HepG2 (cell line): ENCODE results near the gene HSF2BP. TPM values are rescaled to one million over a fixed set of nuclear protein-coding genes. Genes with fewer than 3 reads are reported as not detected.

Source experiments
- ATAC-seq: fragments of 200-7000 bp; cut with Tn5 transposase; 3 replicates; pipeline ENCODE4 v1.9.1; 2020; ENCODE audit warnings: mild to moderate bottlenecking, moderate library complexity
- BruUV-seq: library from RNA; stranded (reverse); fragments of 400-500 nt; replicated peaks from 2 replicates; lab custom pipeline; 2021; lab: Mats Ljungman, UMichigan
- CTCF ChIA-PET: fragments of 300-600 bp; formaldehyde crosslinking; extraction: SDS; loops from one replicate; lab custom pipeline; 2021; ENCODE audit warnings: low total read pairs, inconsistent platforms, low intra/inter-chr PET ratio; lab: Yijun Ruan, JAX
- POLR2A ChIA-PET: fragments of 350-600 bp; sonication (Branson Sonifier 250); formaldehyde crosslinking; loops from one replicate; lab custom pipeline; 2020; ENCODE audit warnings: antibody characterized with exemption, inconsistent platforms; lab: Yijun Ruan, JAX
- DNase-seq: peaks from one replicate; pipeline ENCODE4 v3.0.0-alpha.2; 2015; ENCODE audit warnings: low spot score
- FAIRE-seq: peaks from 3 replicates; lab custom pipeline; 2011; peaks lifted over from hg19 to GRCh38; lab: Jason Lieb, UNC
- H2AFZ ChIP-seq: one replicate; pipeline ENCODE4 v1.6.1; 2011; ENCODE audit warnings: low read length, inconsistent platforms
- H3K27ac ChIP-seq: fragments of 300-600 bp; 3 replicates; pipeline ENCODE4 v1.8.0; 2011; ENCODE audit warnings: mixed run types, mild to moderate bottlenecking, mixed read lengths, low read length, inconsistent platforms; ENCODE audit not compliant: insufficient read depth; ENCODE audit errors: extremely low read length
- H3K27me3 ChIP-seq, 2 experiments: fragments of 200-600 bp in 1 of 2; 2 replicates in 1 of 2; 3 replicates in 1 of 2; pipeline versions ENCODE4 v1.6.0 to v1.8.0; 2011; ENCODE audit warnings: low read length in 2 of 2, mild to moderate bottlenecking in 2 of 2, moderate library complexity in 2 of 2, inconsistent platforms in 1 of 2; ENCODE audit not compliant: insufficient read depth in 2 of 2, control insufficient read depth in 1 of 2
- H3K36me3 ChIP-seq, 2 experiments: fragments of 200-600 bp in 1 of 2; replicated peaks in 1 of 2; 2 replicates in 1 of 2; 3 replicates in 1 of 2; pipeline versions ENCODE4 v1.5.1 to v1.8.0; 2011; ENCODE audit warnings: low read length in 2 of 2, inconsistent platforms in 1 of 2; ENCODE audit not compliant: insufficient read depth in 2 of 2, control insufficient read depth in 1 of 2
- H3K4me1 ChIP-seq: 2 replicates; pipeline ENCODE4 v1.5.1; 2012; ENCODE audit warnings: low read length, inconsistent platforms; ENCODE audit not compliant: insufficient read depth
- H3K4me2 ChIP-seq: 2 replicates; pipeline ENCODE4 v1.6.0; 2011; ENCODE audit warnings: low read depth, low read length, inconsistent platforms
- H3K4me3 ChIP-seq, 3 experiments: fragments of 200-600 bp in 1 of 3; sonication (generic), shearing (Covaris generic) in 1 of 3; replicated peaks in 1 of 3; 2 replicates each; pipeline ENCODE4 v1.5.1; 2011 to 2016; ENCODE audit warnings: low read length in 3 of 3, inconsistent platforms in 2 of 3, low read depth in 2 of 3, mild to moderate bottlenecking in 2 of 3, control low read depth in 1 of 3, mixed read lengths in 1 of 3; ENCODE audit not compliant: insufficient read depth in 1 of 3
- H3K79me2 ChIP-seq: one replicate; pipeline ENCODE4 v1.6.1; 2011; ENCODE audit warnings: low read length, inconsistent platforms; ENCODE audit not compliant: insufficient read depth
- H3K9ac ChIP-seq: 2 replicates; pipeline ENCODE4 v1.6.0; 2011; ENCODE audit warnings: mild to moderate bottlenecking, low read depth, low read length, inconsistent platforms; ENCODE audit not compliant: insufficient read depth
- H3K9me3 ChIP-seq: 2 replicates; pipeline ENCODE4 v1.5.1; 2012; ENCODE audit warnings: mild to moderate bottlenecking, low read length
- H4K20me1 ChIP-seq: 2 replicates; pipeline ENCODE4 v1.6.0; 2011; ENCODE audit warnings: inconsistent platforms, mild to moderate bottlenecking, low read length, moderate library complexity; ENCODE audit not compliant: insufficient read depth
- KLF15 ChIP-seq: sonication (generic); formaldehyde crosslinking; IDR thresholded peaks from 2 replicates; pipeline ENCODE4 v1.8.1; 2023; ENCODE audit warnings: borderline replicate concordance, mild to moderate bottlenecking, inconsistent platforms, missing genetic modification reagents, mixed read lengths
- KMT2A ChIP-seq: sonication (generic); formaldehyde crosslinking; IDR thresholded peaks from 2 replicates; pipeline ENCODE4 v1.4.0; 2020; ENCODE audit warnings: missing genetic modification reagents
- PHF21A ChIP-seq: sonication (generic); formaldehyde crosslinking; IDR thresholded peaks from 2 replicates; pipeline ENCODE4 v1.5.0; 2020; ENCODE audit warnings: mild to moderate bottlenecking, missing genetic modification reagents
- SMC3 ChIP-seq: IDR thresholded peaks from 2 replicates; pipeline ENCODE4 v1.6.1; 2011; ENCODE audit warnings: low read length, improper control_type of control experiment
- ZFY ChIP-seq: sonication (generic); formaldehyde crosslinking; IDR thresholded peaks from 2 replicates; pipeline ENCODE4 v1.4.0; 2020; ENCODE audit warnings: missing genetic modification reagents
- ZNF143 ChIP-seq: sonication (generic); formaldehyde crosslinking; IDR thresholded peaks from 2 replicates; pipeline ENCODE4 v1.4.0; 2020; ENCODE audit warnings: missing genetic modification reagents
- ZNF160 ChIP-seq: sonication (generic); formaldehyde crosslinking; IDR thresholded peaks from 2 replicates; pipeline ENCODE4 v1.8.0; 2022; ENCODE audit warnings: mild to moderate bottlenecking, inconsistent platforms, missing genetic modification reagents
- ZNF17 ChIP-seq: sonication (generic); formaldehyde crosslinking; IDR thresholded peaks from 2 replicates; pipeline ENCODE4 v1.5.0; 2020; ENCODE audit warnings: mild to moderate bottlenecking, missing genetic modification reagents
- ZNF260 ChIP-seq: sonication (generic); formaldehyde crosslinking; IDR thresholded peaks from 2 replicates; pipeline ENCODE4 v1.4.0; 2020; ENCODE audit warnings: missing genetic modification reagents, low read depth, mild to moderate bottlenecking, borderline replicate concordance
- ZNF619 ChIP-seq: sonication (generic); formaldehyde crosslinking; IDR thresholded peaks from 2 replicates; pipeline ENCODE4 v1.4.0; 2020; ENCODE audit warnings: mild to moderate bottlenecking, missing genetic modification reagents
- ZSCAN30 ChIP-seq: sonication (generic); formaldehyde crosslinking; IDR thresholded peaks from 2 replicates; pipeline ENCODE4 v1.5.0; 2020; ENCODE audit warnings: mild to moderate bottlenecking, missing genetic modification reagents
- WGBS: methylation state at CpG from one replicate; pipeline ENCODE4 v1.1.6; 2017; ENCODE audit warnings: low lambda C conversion rate; 5-methylcytosine and 5-hydroxymethylcytosine counted together
- in situ Hi-C: cut with HindIII; loops from 2 replicates; pipeline ENCODE4 v1.10.0; 2017; ENCODE audit warnings: low pct_unique_long_range_greater_than_20kb; ENCODE audit not compliant: extremely low pct_ligation_motif_present
- intact Hi-C: fragments of 100-400 bp; cut with micrococcal nuclease; formaldehyde crosslinking; loops from one replicate; pipeline ENCODE4 v1.10.0; 2022; ENCODE audit not compliant: unreplicated experiment
- polyA plus RNA-seq, 8 experiments: library from polyadenylated mRNA; depleted of rRNA in 3 of 8; stranded (reverse) in 7 of 8; unstranded in 1 of 8; fragments of >200 nt; fragmentation: Illumina TruSeq in 4 of 8; extraction: Trizol in 4 of 8; gene quantifications; 2 replicates each; pipeline versions ENCODE4 v1.2.1 to v1.2.3, GENCODE V29; 2011 to 2016; ENCODE audit warnings: low read depth in 4 of 8, missing spikeins in 1 of 8, mixed read lengths in 1 of 8; ENCODE audit not compliant: insufficient read depth in 1 of 8
- total RNA-seq, 5 experiments: library from RNA; depleted of rRNA; stranded (reverse); fragments of >200 nt; fragmentation: Illumina TruSeq; extraction: Trizol; gene quantifications; 2 replicates each; pipeline ENCODE4 v1.2.3, GENCODE V29; 2016; ENCODE audit warnings: low read depth in 1 of 5
- TF ChIP-seq, protein P1 (sequence below): sonication (generic); formaldehyde crosslinking; IDR thresholded peaks from 2 replicates; pipeline ENCODE4 v1.5.0; 2020; ENCODE audit warnings: mild to moderate bottlenecking, missing genetic modification reagents, borderline replicate concordance
- TF ChIP-seq, protein P2 (sequence below): sonication (generic); formaldehyde crosslinking; IDR thresholded peaks from 2 replicates; pipeline ENCODE4 v1.4.0; 2020; ENCODE audit warnings: missing genetic modification reagents; ENCODE audit errors: not compliant biosample characterization
- TF ChIP-seq, protein P3 (sequence below): sonication (generic); formaldehyde crosslinking; IDR thresholded peaks from 2 replicates; pipeline ENCODE4 v1.4.0; 2020; ENCODE audit warnings: mild to moderate bottlenecking, missing genetic modification reagents

HSF2BP gene
- total and polyA plus RNA-seq, 2 of the 13 experiments (the other 11 are each of a cell fraction or from before 2014, with no cell fraction given), result 0.67 to 2.2 TPM

DNA sequence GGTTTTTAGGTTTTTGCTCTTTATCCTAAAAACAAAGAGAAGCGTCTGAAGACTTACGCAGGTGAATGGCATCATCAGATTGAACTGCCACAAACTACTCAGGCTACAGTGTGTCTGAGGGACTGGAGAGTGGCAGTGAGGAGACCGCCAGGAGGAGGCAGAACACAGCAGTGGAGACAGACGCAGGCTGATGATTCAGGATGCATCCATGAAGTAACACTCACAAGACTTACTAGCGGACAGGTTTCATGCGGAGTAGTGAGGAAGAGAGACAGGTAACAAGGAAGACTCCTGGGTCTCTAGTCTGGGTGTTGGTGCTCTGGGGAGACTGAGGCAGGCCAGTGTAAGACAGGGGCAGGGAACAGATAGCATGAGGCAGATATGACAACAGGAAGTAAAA, 5.7 kb downstream of the HSF2BP start:
- no peaks in the 10 kb centered on the region for H3K27me3 ChIP-seq
- in situ Hi-C loops, result no loop called here
- H3K27ac ChIP-seq, result no peak overlapping the region
- peaks cover under 1% of the 10 kb centered on the region; the same call in 1 of the 2 replicates for H3K4me1 ChIP-seq
- no peak overlapping the region for H2AFZ ChIP-seq
- no peaks in the 10 kb centered on the region for H4K20me1 ChIP-seq
- 97% methylated on average over 6 of the region's 6 CpGs for WGBS
- H3K9me3 ChIP-seq, result no peaks in the 10 kb centered on the region
- CTCF ChIA-PET, result no interaction called here
- ATAC-seq (no peak), FAIRE-seq (no peak), DNase-seq (no peak)
- H3K4me3 ChIP-seq, result no peak overlapping the region
- POLR2A ChIA-PET, result no interaction called here
- TF ChIP-seq KMT2A, result no peak
- TF ChIP-seq ZNF160 (CRISPR knock-in tag), result no peak
- TF ChIP-seq, protein P1, sequence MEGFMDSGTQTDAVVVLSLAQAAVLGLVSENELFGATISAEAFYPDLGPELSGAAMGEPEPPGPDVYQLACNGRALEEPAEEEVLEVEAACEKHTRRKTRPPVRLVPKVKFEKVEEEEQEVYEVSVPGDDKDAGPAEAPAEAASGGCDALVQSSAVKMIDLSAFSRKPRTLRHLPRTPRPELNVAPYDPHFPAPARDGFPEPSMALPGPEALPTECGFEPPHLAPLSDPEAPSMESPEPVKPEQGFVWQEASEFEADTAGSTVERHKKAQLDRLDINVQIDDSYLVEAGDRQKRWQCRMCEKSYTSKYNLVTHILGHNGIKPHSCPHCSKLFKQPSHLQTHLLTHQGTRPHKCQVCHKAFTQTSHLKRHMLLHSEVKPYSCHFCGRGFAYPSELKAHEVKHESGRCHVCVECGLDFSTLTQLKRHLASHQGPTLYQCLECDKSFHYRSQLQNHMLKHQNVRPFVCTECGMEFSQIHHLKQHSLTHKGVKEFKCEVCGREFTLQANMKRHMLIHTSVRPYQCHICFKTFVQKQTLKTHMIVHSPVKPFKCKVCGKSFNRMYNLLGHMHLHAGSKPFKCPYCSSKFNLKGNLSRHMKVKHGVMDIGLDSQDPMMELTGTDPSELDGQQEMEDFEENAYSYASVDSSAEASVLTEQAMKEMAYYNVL, result no peak
- TF ChIP-seq ZNF143 (CRISPR knock-in tag), result no peak
- TF ChIP-seq PHF21A, result no peak
- no peak for TF ChIP-seq ZNF17
- no peak for TF ChIP-seq ZFY (CRISPR knock-in tag)
- no peaks in the 10 kb centered on the region for H3K79me2 ChIP-seq
- no peak overlapping the region for H3K4me2 ChIP-seq
- intact Hi-C loops, result no loop called here
- no peak overlapping the region for H3K9ac ChIP-seq
- BruUV-seq, result no TSS peak
- H3K36me3 ChIP-seq, result no peaks in the 10 kb centered on the region

DNA sequence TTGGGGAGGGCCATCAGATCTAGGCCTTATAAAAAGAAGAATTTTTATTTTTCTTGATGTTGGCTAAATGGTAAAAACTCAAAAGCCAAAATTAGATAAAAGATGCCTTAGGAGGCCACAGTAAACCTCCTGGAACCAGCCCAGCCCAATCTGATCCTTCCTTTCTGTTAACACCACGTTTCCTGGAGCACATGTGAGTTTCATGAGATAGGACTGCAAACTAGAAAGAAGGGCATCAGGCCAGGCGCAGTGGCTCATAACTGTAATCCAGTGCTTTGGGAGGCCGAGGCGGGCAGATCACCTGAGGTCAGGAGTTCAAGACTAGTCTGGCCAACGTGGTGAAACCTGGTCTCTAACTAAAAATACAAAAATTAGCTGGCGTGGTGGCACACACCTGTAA, 6.7 kb downstream of the HSF2BP start:
- no peak for FAIRE-seq
- ATAC-seq, result no peak
- CTCF ChIA-PET, result no interaction called here
- intact Hi-C loops, result no loop called here
- Histone ChIP-seq H3K4me1 (no peaks in the 10 kb centered on the region), H2AFZ (no peak overlapping the region), H3K36me3 (no peaks in the 10 kb centered on the region), H3K27ac (no peak overlapping the region), H3K9me3 (no peaks in the 10 kb centered on the region), H3K4me3 (no peak overlapping the region), H4K20me1 (no peaks in the 10 kb centered on the region), H3K9ac (no peak overlapping the region), H3K4me2 (no peak overlapping the region), H3K27me3 (no peaks in the 10 kb centered on the region), H3K79me2 (no peaks in the 10 kb centered on the region)
- in situ Hi-C loops, result no loop called here
- no TSS peak for BruUV-seq
- WGBS, result 89% methylated on average over 6 of the region's 6 CpGs
- POLR2A ChIA-PET, result no interaction called here
- TF ChIP-seq SMC3, result no peak
- TF ChIP-seq ZNF260 (CRISPR knock-in tag), result no peak
- no peak for TF ChIP-seq ZNF619 (CRISPR knock-in tag)
- TF ChIP-seq, protein P2, sequence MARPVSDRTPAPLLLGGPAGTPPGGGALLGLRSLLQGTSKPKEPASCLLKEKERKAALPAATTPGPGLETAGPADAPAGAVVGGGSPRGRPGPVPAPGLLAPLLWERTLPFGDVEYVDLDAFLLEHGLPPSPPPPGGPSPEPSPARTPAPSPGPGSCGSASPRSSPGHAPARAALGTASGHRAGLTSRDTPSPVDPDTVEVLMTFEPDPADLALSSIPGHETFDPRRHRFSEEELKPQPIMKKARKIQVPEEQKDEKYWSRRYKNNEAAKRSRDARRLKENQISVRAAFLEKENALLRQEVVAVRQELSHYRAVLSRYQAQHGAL (CRISPR knock-in tag), result no peak
- TF ChIP-seq KLF15 (CRISPR knock-in tag), result no peak
- TF ChIP-seq, protein P3, sequence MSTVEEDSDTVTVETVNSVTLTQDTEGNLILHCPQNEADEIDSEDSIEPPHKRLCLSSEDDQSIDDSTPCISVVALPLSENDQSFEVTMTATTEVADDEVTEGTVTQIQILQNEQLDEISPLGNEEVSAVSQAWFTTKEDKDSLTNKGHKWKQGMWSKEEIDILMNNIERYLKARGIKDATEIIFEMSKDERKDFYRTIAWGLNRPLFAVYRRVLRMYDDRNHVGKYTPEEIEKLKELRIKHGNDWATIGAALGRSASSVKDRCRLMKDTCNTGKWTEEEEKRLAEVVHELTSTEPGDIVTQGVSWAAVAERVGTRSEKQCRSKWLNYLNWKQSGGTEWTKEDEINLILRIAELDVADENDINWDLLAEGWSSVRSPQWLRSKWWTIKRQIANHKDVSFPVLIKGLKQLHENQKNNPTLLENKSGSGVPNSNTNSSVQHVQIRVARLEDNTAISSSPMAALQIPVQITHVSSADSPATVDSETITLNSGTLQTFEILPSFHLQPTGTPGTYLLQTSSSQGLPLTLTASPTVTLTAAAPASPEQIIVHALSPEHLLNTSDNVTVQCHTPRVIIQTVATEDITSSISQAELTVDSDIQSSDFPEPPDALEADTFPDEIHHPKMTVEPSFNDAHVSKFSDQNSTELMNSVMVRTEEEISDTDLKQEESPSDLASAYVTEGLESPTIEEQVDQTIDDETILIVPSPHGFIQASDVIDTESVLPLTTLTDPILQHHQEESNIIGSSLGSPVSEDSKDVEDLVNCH (CRISPR knock-in tag), result no peak
- TF ChIP-seq ZSCAN30, result no peak
- DNase-seq, result no peak
